GM12801 (cell line): ENCODE measurements around the gene NCSTN.

Experiments used
- CTCF ChIP-seq: IDR thresholded peaks from one replicate; pipeline ENCODE4 v1.5.1; 2011; ENCODE audit warnings: control low read depth; ENCODE audit not compliant: insufficient read length; ENCODE audit errors: extremely low read depth

Gene NCSTN

GRCh38 chr1:160361199-160361598, 18.0 kb downstream of the NCSTN start:
- TF ChIP-seq CTCF: no peak

GRCh38 chr1:160361814-160362167, 18.6 kb downstream of the NCSTN start:
- TF ChIP-seq CTCF: no peak

- TF ChIP-seq CTCF: no peak
Observed at GRCh38 chr1:160362168-160362957, 19.2 kb downstream of the NCSTN start.

GRCh38 chr1:160363010-160363409, 19.8 kb downstream of the NCSTN start:
- TF ChIP-seq CTCF: no peak

- no peak for TF ChIP-seq CTCF
Observed at GRCh38 chr1:160363951-160364735, 21.0 kb downstream of the NCSTN start.

GRCh38 chr1:160365325-160365724, 22.1 kb downstream of the NCSTN start:
- no peak for TF ChIP-seq CTCF

- no peak for TF ChIP-seq CTCF
Observed at GRCh38 chr1:160366731-160367515, 23.7 kb downstream of the NCSTN start, which contains the start of gene NHLH1. TSS of gene NHLH1 (plus strand) at chr1:160367071. CDS start at chr1:160370732, 3,661 bp downstream.
